Type B pancreatic cell (in vitro differentiated cells): ENCODE measurements around the gene EXOC7. TPM values are rescaled to one million over a fixed set of nuclear protein-coding genes. Genes with fewer than 3 reads are reported as not detected.

ENCODE experiments used
- DNase-seq: peaks from one replicate; pipeline ENCODE4 v3.0.0; 2021; ENCODE audit warnings: mixed read lengths; ENCODE audit not compliant: unreplicated experiment; ENCODE audit errors: extremely low spot score
- H3K27ac Mint-ChIP-seq: 2 replicates; pipeline ENCODE4 v1.8.0; 2021; ENCODE audit warnings: mild to moderate bottlenecking, mixed read lengths
- H3K27me3 Mint-ChIP-seq: 2 replicates; pipeline ENCODE4 v1.8.0; 2021; ENCODE audit warnings: mixed read lengths
- H3K36me3 Mint-ChIP-seq: 2 replicates; pipeline ENCODE4 v1.8.0; 2021; ENCODE audit warnings: mixed read lengths
- H3K4me1 Mint-ChIP-seq: one replicate; pipeline ENCODE4 v1.8.0; 2021; ENCODE audit warnings: mixed read lengths; ENCODE audit not compliant: unreplicated experiment
- H3K4me3 Mint-ChIP-seq: 2 replicates; pipeline ENCODE4 v1.8.0; 2021; ENCODE audit warnings: mild to moderate bottlenecking, mixed read lengths
- H3K9me3 Mint-ChIP-seq: 2 replicates; pipeline ENCODE4 v1.8.0; 2021; ENCODE audit warnings: mixed read lengths
- total RNA-seq: library from RNA; stranded (reverse); gene quantifications from 2 replicates; pipeline ENCODE4 v1.2.1, GENCODE V29; 2021; ENCODE audit warnings: low replicate concordance
- TF ChIP-seq, protein P1 (sequence below): fragments of 200-600 bp; sonication (generic); conservative IDR thresholded peaks from 2 replicates; pipeline ENCODE4 v1.5.0; 2021; ENCODE audit warnings: antibody characterized with exemption, mild to moderate bottlenecking

Gene EXOC7
- total RNA-seq, 1 donor from 2014 or later = 201 TPM

- Mint-ChIP-seq H3K27me3 (peaks cover 17% of the 10 kb centered on the region), H3K36me3 (no peaks in the 10 kb centered on the region), H3K4me3 (no peak overlapping the region), H3K4me1 (peaks cover 27% of the 10 kb centered on the region), H3K9me3 (no peaks in the 10 kb centered on the region), H3K27ac (peak overlapping the region; percentile 61)
- no peak for DNase-seq
- TF ChIP-seq, protein P1, sequence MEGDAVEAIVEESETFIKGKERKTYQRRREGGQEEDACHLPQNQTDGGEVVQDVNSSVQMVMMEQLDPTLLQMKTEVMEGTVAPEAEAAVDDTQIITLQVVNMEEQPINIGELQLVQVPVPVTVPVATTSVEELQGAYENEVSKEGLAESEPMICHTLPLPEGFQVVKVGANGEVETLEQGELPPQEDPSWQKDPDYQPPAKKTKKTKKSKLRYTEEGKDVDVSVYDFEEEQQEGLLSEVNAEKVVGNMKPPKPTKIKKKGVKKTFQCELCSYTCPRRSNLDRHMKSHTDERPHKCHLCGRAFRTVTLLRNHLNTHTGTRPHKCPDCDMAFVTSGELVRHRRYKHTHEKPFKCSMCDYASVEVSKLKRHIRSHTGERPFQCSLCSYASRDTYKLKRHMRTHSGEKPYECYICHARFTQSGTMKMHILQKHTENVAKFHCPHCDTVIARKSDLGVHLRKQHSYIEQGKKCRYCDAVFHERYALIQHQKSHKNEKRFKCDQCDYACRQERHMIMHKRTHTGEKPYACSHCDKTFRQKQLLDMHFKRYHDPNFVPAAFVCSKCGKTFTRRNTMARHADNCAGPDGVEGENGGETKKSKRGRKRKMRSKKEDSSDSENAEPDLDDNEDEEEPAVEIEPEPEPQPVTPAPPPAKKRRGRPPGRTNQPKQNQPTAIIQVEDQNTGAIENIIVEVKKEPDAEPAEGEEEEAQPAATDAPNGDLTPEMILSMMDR = no peak
These were observed 41.9 kb upstream of the EXOC7 start for GRCh38 chr17:76145231-76146052.

- Mint-ChIP-seq H3K9me3 (no peaks in the 10 kb centered on the region), H3K27me3 (peaks cover 41% of the 10 kb centered on the region), H3K4me1 (peaks cover 33% of the 10 kb centered on the region), H3K36me3 (no peaks in the 10 kb centered on the region), H3K27ac (no peak overlapping the region), H3K4me3 (peak overlapping the region; percentile 86)
- DNase-seq = no peak
- TF ChIP-seq, protein P1 = no peak
These were observed 39.0 kb upstream of the EXOC7 start for GRCh38 chr17:76142585-76143041.

- peaks cover 41% of the 10 kb centered on the region for H3K27me3 Mint-ChIP-seq
- no peaks in the 10 kb centered on the region for H3K36me3 Mint-ChIP-seq
- TF ChIP-seq, protein P1 = no peak
- H3K27ac Mint-ChIP-seq = peak overlapping the region; percentile 77
- H3K4me3 Mint-ChIP-seq = peak overlapping the region; percentile 86
- peaks cover 31% of the 10 kb centered on the region for H3K4me1 Mint-ChIP-seq
- H3K9me3 Mint-ChIP-seq = no peaks in the 10 kb centered on the region
- DNase-seq = no peak
These were observed 38.5 kb upstream of the EXOC7 start for GRCh38 chr17:76142039-76142584.

GRCh38 chr17:76141212-76142038 lies 37.8 kb upstream of the EXOC7 start, which contains the start of gene FOXJ1:
TSS of gene FOXJ1 (minus strand) at chr17:76141245. CDS start at chr17:76140395, 850 bp downstream.
- no peaks in the 10 kb centered on the region for H3K9me3 Mint-ChIP-seq
- peak; percentile 92 for DNase-seq
- H3K27ac Mint-ChIP-seq = peak within 1 kb of the TSS; percentile 77
- peak within 1 kb of the TSS; percentile 86 for H3K4me3 Mint-ChIP-seq
- H3K36me3 Mint-ChIP-seq = no peaks in the 10 kb centered on the region
- TF ChIP-seq, protein P1 = no peak
- H3K4me1 Mint-ChIP-seq = peaks cover 31% of the 10 kb centered on the region
- H3K27me3 Mint-ChIP-seq = peaks cover 47% of the 10 kb centered on the region

DNA sequence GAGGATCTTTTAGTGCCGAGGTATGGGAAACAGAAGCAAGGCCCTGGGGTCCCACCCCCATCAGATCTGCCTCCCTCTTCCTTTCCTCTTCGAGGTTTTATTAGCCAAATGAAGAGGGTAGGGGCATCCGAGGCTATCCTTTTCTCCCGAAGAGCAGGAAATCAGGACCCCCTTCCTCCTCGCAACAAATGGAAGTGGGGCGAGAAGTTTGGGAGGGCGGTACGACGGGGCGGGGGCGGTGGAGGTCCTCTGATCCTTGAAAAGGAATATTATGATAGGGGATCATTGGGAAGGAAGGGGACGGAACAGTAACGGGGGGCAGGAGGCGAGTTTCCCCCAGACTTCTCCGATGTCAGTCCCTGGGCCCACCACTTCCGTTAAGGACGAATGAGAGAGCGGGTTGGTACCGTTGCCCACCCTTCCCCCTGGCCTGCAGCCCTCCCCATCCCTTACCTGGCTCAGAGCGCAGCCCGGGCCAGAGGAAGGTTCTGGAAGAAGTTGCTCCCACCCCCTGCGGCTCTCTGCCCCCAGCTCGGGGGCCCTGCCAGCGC lies 37.1 kb upstream of the EXOC7 start:
- Mint-ChIP-seq H3K27ac (no peak overlapping the region), H3K4me1 (peaks cover 31% of the 10 kb centered on the region), H3K27me3 (peaks cover 48% of the 10 kb centered on the region), H3K9me3 (no peaks in the 10 kb centered on the region), H3K4me3 (peak overlapping the region; percentile 86), H3K36me3 (no peaks in the 10 kb centered on the region)
- DNase-seq = no peak
- TF ChIP-seq, protein P1 = no peak
